IgD-negative memory B cell (primary cell): ENCODE measurements around the gene ICAM3. TPM values are rescaled to one million over a fixed set of nuclear protein-coding genes. Genes with fewer than 3 reads are reported as not detected.

ENCODE experiments used
- H3K27ac Mint-ChIP-seq, 3 donors: one replicate each; pipeline ENCODE4 v1.8.0; 2020 to 2022; ENCODE audit warnings: mild to moderate bottlenecking in 3 of 3, mixed read lengths in 3 of 3, moderate library complexity in 1 of 3
- H3K27me3 Mint-ChIP-seq: one replicate; pipeline ENCODE4 v1.8.0; 2021; ENCODE audit warnings: mixed read lengths
- H3K36me3 Mint-ChIP-seq: one replicate; pipeline ENCODE4 v1.8.0; 2020; ENCODE audit warnings: mild to moderate bottlenecking, mixed read lengths
- H3K4me1 Mint-ChIP-seq, 3 donors: one replicate each; pipeline ENCODE4 v1.8.0; 2020 to 2022; ENCODE audit warnings: mixed read lengths in 3 of 3, mild to moderate bottlenecking in 1 of 3
- H3K4me3 Mint-ChIP-seq, 4 donors: one replicate each; pipeline ENCODE4 v1.8.0; 2020 to 2022; ENCODE audit warnings: mild to moderate bottlenecking in 4 of 4, mixed read lengths in 4 of 4, moderate library complexity in 3 of 4
- H3K9me3 Mint-ChIP-seq, 3 donors: one replicate each; pipeline ENCODE4 v1.8.0; 2020 to 2021; ENCODE audit warnings: mixed read lengths in 3 of 3, mild to moderate bottlenecking in 1 of 3
- polyA plus RNA-seq: library from polyadenylated mRNA; unstranded; fragments of 300-500 nt; fragmentation: Illumina TruSeq; gene quantifications from one replicate; pipeline ENCODE4 v1.2.3, GENCODE V29; 2021

Gene ICAM3
- polyA plus RNA-seq, 1 donor from 2014 or later, result 230 TPM

GRCh38 chr19:10284960-10285278, 54.5 kb downstream of the ICAM3 start:
- peak overlapping the region in 1 of 4 donors; percentile 82 for H3K4me3 Mint-ChIP-seq
- no peaks in the 10 kb centered on the region for H3K9me3 Mint-ChIP-seq
- peaks cover 16 to 31% (median 18%) of the 10 kb centered on the region in 3 donors for H3K4me1 Mint-ChIP-seq
- peaks cover 3% of the 10 kb centered on the region for H3K36me3 Mint-ChIP-seq
- peaks cover 17% of the 10 kb centered on the region for H3K27me3 Mint-ChIP-seq
- H3K27ac Mint-ChIP-seq, result peak overlapping the region in 1 of 3 donors; percentile 82

- peak overlapping the region in 1 of 4 donors; percentile 82 for H3K4me3 Mint-ChIP-seq
- H3K27me3 Mint-ChIP-seq, result peaks cover 14% of the 10 kb centered on the region
- peaks cover 19 to 30% (median 22%) of the 10 kb centered on the region in 3 donors for H3K4me1 Mint-ChIP-seq
- H3K36me3 Mint-ChIP-seq, result peaks cover 4% of the 10 kb centered on the region
- H3K27ac Mint-ChIP-seq, result peak overlapping the region in 1 of 3 donors; percentile 82
- H3K9me3 Mint-ChIP-seq, result no peaks in the 10 kb centered on the region
These were observed 55.1 kb downstream of the ICAM3 start for GRCh38 chr19:10284065-10284959.

Other genes with a start within 250 kb of the ICAM3 start
- 1.3 TPM for gene ANGPTL6, start 236.9 kb downstream of the ICAM3 start, polyA plus RNA-seq
- gene PPAN, start 233.3 kb downstream of the ICAM3 start, polyA plus RNA-seq, result 37.5 TPM
- gene P2RY11, start 227.9 kb downstream of the ICAM3 start, polyA plus RNA-seq, result 3.3 TPM
- gene EIF3G, start 219.7 kb downstream of the ICAM3 start, polyA plus RNA-seq, result 214 TPM
- gene DNMT1, start 144.7 kb downstream of the ICAM3 start, polyA plus RNA-seq, result 74.6 TPM
- gene S1PR2, start 108.3 kb downstream of the ICAM3 start, polyA plus RNA-seq, result 0.20 TPM
- gene MRPL4, start 87.4 kb downstream of the ICAM3 start, polyA plus RNA-seq, result 48.8 TPM
- 9.2 TPM for gene ICAM1, start 68.5 kb downstream of the ICAM3 start, polyA plus RNA-seq
- 0.81 TPM for gene ICAM4, start 52.7 kb downstream of the ICAM3 start, polyA plus RNA-seq
- gene ICAM5, start 49.7 kb downstream of the ICAM3 start, polyA plus RNA-seq, result not detected
- gene ZGLP1, start 29.8 kb downstream of the ICAM3 start, polyA plus RNA-seq, result 2.6 TPM
- 12.8 TPM for gene FDX2, start 23.6 kb downstream of the ICAM3 start, polyA plus RNA-seq
- 25.9 TPM for gene RAVER1, start 6.1 kb downstream of the ICAM3 start, polyA plus RNA-seq
- 69.0 TPM for gene TYK2, start 40.9 kb upstream of the ICAM3 start, polyA plus RNA-seq
- gene CDC37, start 63.9 kb upstream of the ICAM3 start, polyA plus RNA-seq, result 78.8 TPM
- 2.9 TPM for gene PDE4A, start 80.9 kb upstream of the ICAM3 start, polyA plus RNA-seq
- gene KEAP1, start 163.7 kb upstream of the ICAM3 start, polyA plus RNA-seq, result 32.9 TPM
- 5.1 TPM for gene S1PR5, start 177.8 kb upstream of the ICAM3 start, polyA plus RNA-seq
- gene ATG4D, start 204.3 kb upstream of the ICAM3 start, polyA plus RNA-seq, result 21.0 TPM
- 35.6 TPM for gene KRI1, start 226.4 kb upstream of the ICAM3 start, polyA plus RNA-seq
- gene CDKN2D, start 229.4 kb upstream of the ICAM3 start, polyA plus RNA-seq, result 193 TPM
- not detected for gene AP1M2, start 247.7 kb upstream of the ICAM3 start, polyA plus RNA-seq